K562 (cell line): ENCODE data around the gene SLC4A11. TPM values are rescaled to one million over a fixed set of nuclear protein-coding genes. Genes with fewer than 3 reads are reported as not detected.

ENCODE experiments used
- CTCF ChIP-seq, 3 experiments: IDR thresholded peaks in 2 of 3; conservative IDR thresholded peaks in 1 of 3; 2 replicates each; pipeline ENCODE4 v1.5.1; 2011 to 2012; ENCODE audit warnings: low read length in 3 of 3, mild to moderate bottlenecking in 3 of 3, control low read depth in 2 of 3, improper control_type of control experiment in 1 of 3, inconsistent platforms in 1 of 3, low read depth in 1 of 3, mixed read lengths in 1 of 3, moderate library complexity in 1 of 3; ENCODE audit not compliant: insufficient read depth in 2 of 3
- HDAC3 ChIP-seq: fragments of 450-650 bp; IDR thresholded peaks from 2 replicates; pipeline ENCODE4 v1.6.1; 2018; ENCODE audit warnings: borderline replicate concordance, mild to moderate bottlenecking, moderate library complexity; ENCODE audit not compliant: partially characterized antibody
- HDAC6 ChIP-seq: IDR thresholded peaks from 2 replicates; pipeline ENCODE4 v1.6.1; 2012; ENCODE audit warnings: low read depth, mild to moderate bottlenecking, control low read depth, inconsistent platforms, low read length, moderate library complexity
- LCOR ChIP-seq: sonication (generic); formaldehyde crosslinking; IDR thresholded peaks from 2 replicates; pipeline ENCODE4 v1.8.0; 2022; ENCODE audit warnings: mild to moderate bottlenecking, missing genetic modification reagents
- ZBTB9 ChIP-seq: fragments of 450-650 bp; formaldehyde crosslinking; IDR thresholded peaks from 2 replicates; pipeline ENCODE4 v1.4.0; 2020; ENCODE audit warnings: mild to moderate bottlenecking, moderate library complexity
- ZNF239 ChIP-seq: fragments of 250-450 bp; sonication (Bioruptor Pico); IDR thresholded peaks from 2 replicates; pipeline ENCODE4 v1.4.0; 2020; ENCODE audit warnings: mild to moderate bottlenecking
- polyA plus RNA-seq, 8 experiments: library from polyadenylated mRNA; depleted of rRNA in 4 of 8; stranded (reverse) in 5 of 8; unstranded in 3 of 8; fragments of >200 nt; fragmentation: Nextera tagmentation in 2 of 8; fragmentation: Illumina TruSeq in 1 of 8; extraction: Ambion mirVana in 2 of 8; extraction: Trizol in 1 of 8; gene quantifications; 2 replicates each; pipeline versions ENCODE4 v1.2.1 to v1.2.3, GENCODE V29; 2011 to 2014; ENCODE audit warnings: inconsistent platforms in 1 of 8, missing spikeins in 1 of 8
- total RNA-seq, 7 experiments: library from RNA; depleted of rRNA in 6 of 7; stranded (reverse); fragments of >200 nt in 6 of 7; fragmentation: Illumina TruSeq in 2 of 7; extraction: Trizol in 2 of 7; gene quantifications; 2 replicates each; pipeline versions ENCODE4 v1.2.1 to v1.2.3, GENCODE V29; 2011 to 2021; ENCODE audit warnings: low replicate concordance in 1 of 7
- TF ChIP-seq, protein P1 (sequence below): sonication (generic); formaldehyde crosslinking; IDR thresholded peaks from 2 replicates; pipeline ENCODE4 v1.9.0; 2022; ENCODE audit warnings: mild to moderate bottlenecking, missing genetic modification reagents

SLC4A11 gene
- total and polyA plus RNA-seq, 9 of the 15 experiments (the other 6 are each of a cell fraction or from before 2014, with no cell fraction given): 0.10 to 2.0 (median 0.20) TPM

- TF ChIP-seq ZBTB9 (CRISPR knock-in tag): no peak
- TF ChIP-seq HDAC6: peak; percentile 68; the same call in 1 of the 2 replicates
- 0 out of 2 replicates have a peak, but pooled peaks have one; percentile 26 for TF ChIP-seq LCOR (CRISPR knock-in tag)
- TF ChIP-seq HDAC3: no peak
- peak in 2 of 3 experiments; percentile 32 to 36; a peak in 3 of 6 replicates for TF ChIP-seq CTCF (IDR thresholded peaks at IDR 0.05 in 2 of 3, conservative IDR thresholded peaks at IDR 0.05 in 1 of 3; ENCODE audit: insufficient read depth in 2 of 3, low read depth in 1 of 3, low read length in 3 of 3)
- TF ChIP-seq ZNF239 (CRISPR knock-in tag): no peak
- TF ChIP-seq, protein P1, sequence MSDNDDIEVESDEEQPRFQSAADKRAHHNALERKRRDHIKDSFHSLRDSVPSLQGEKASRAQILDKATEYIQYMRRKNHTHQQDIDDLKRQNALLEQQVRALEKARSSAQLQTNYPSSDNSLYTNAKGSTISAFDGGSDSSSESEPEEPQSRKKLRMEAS (CRISPR knock-in tag): peak; percentile 70
Measured at GRCh38 chr20:3248167-3248992, 9.4 kb upstream of the SLC4A11 start (continued).
